ENCODE data around the gene NACA2.
A peak's percentile ranks its signal among the peaks of the same experiment; 100 is the strongest.
"Not testable (repeated sequence)": the region's sequence is repeated elsewhere in the genome, so short reads cannot be mapped to it uniquely, and the experiment has no call there.

The NACA2 gene

GRCh38 chr17:61598014-61598413 is 7.0 kb upstream of the NACA2 start:
- no peak for DNase-seq

GRCh38 chr17:61597607-61598006 is 6.6 kb upstream of the NACA2 start:
- no peak for DNase-seq

- DNase-seq, result no peak
These were observed 4.6 kb upstream of the NACA2 start for GRCh38 chr17:61595418-61596186.

GRCh38 chr17:61594294-61594825 is 3.3 kb upstream of the NACA2 start:
- no peak for DNase-seq

GRCh38 chr17:61593426-61593825 is 2.4 kb upstream of the NACA2 start:
- DNase-seq, result no peak

- DNase-seq, result no peak
These were observed 911 bp upstream of the NACA2 start for GRCh38 chr17:61591930-61592329.

GRCh38 chr17:61589990-61590389 is 1.0 kb downstream of the NACA2 start:
- DNase-seq, result no peak

GRCh38 chr17:61587807-61588660 is 3.0 kb downstream of the NACA2 start:
- DNase-seq, result no peak

- no peak for DNase-seq
These were observed 3.8 kb downstream of the NACA2 start for GRCh38 chr17:61587242-61587641.

- DNase-seq, result not testable (repeated sequence)
These were observed 4.4 kb downstream of the NACA2 start for GRCh38 chr17:61586622-61587021.

- no peak for DNase-seq
These were observed 4.9 kb downstream of the NACA2 start for GRCh38 chr17:61586031-61586566.

GRCh38 chr17:61584866-61585265 is 6.2 kb downstream of the NACA2 start:
- no peak for DNase-seq

- DNase-seq, result no peak
These were observed 6.8 kb downstream of the NACA2 start for GRCh38 chr17:61584266-61584665.

GRCh38 chr17:61583660-61584264 is 7.3 kb downstream of the NACA2 start:
- no peak for DNase-seq

GRCh38 chr17:61583242-61583641 is 7.8 kb downstream of the NACA2 start:
- peak; percentile 11 for DNase-seq

- no peak for DNase-seq
These were observed 8.4 kb downstream of the NACA2 start for GRCh38 chr17:61582593-61582992.

- DNase-seq, result no peak
These were observed 9.2 kb downstream of the NACA2 start for GRCh38 chr17:61581611-61582349.

GRCh38 chr17:61580502-61580901 is 10.5 kb downstream of the NACA2 start:
- no peak for DNase-seq

- no peak for DNase-seq
These were observed 11.1 kb downstream of the NACA2 start for GRCh38 chr17:61579961-61580360.

- DNase-seq, result no peak
These were observed 11.7 kb downstream of the NACA2 start for GRCh38 chr17:61579347-61579746.

GRCh38 chr17:61578645-61579044 is 12.4 kb downstream of the NACA2 start:
- DNase-seq, result no peak

- no peak for DNase-seq
These were observed 15.0 kb downstream of the NACA2 start for GRCh38 chr17:61575983-61576382.
